Hematopoietic multipotent progenitor cell treated with erythropoietin and hydrocortisone succinate and interleukin-3 and kit ligand, for 8 days (in vitro differentiated cells): ENCODE measurements around the gene PDE12.
A peak's percentile ranks its signal among the peaks of the same experiment; 100 is the strongest.
"Not testable (repeated sequence)": the region's sequence is repeated elsewhere in the genome, so short reads cannot be mapped to it uniquely, and the experiment has no call there.

Experiments
- DNase-seq: peaks from one replicate; pipeline ENCODE4 v3.0.0-alpha.2; 2015

The PDE12 gene

DNA sequence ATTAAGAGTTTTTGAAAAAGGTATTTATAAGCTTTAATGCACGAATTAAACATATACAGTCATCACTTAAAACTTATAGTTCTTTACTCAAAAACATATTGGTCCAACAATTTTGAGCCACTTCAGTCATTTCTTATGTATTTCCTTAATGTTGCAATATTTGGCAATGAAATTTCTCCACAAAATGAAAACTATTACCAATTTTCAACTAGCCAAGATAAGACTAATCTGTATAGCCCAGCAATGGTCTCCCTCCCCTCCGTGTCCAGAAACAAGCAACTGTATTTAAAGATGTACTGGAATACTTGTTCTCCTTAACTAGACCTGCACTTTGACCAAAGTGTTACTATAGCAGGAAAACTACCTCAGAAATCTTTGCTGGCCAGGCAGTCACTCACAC is 31.8 kb downstream of the PDE12 start:
- peak; percentile 84 for DNase-seq

DNA sequence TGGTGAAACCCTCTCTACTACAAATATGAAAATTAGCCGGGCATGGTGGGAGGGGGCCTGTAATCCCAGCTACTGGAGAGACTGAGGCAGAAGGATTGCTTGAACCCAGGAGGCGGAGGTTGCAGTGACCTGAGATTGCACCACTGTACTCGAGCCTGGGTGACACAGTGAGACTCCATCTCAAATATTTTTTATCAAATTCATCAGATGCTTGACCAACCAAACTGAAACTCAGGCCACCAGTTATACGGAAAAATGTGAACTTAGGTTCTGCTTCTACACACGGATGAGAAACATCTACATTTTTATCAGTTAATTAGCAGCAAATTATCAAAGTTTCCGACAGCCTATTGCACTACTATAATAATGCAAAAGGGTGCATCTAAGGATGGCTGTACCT is 36.2 kb downstream of the PDE12 start:
- no peak for DNase-seq

DNA sequence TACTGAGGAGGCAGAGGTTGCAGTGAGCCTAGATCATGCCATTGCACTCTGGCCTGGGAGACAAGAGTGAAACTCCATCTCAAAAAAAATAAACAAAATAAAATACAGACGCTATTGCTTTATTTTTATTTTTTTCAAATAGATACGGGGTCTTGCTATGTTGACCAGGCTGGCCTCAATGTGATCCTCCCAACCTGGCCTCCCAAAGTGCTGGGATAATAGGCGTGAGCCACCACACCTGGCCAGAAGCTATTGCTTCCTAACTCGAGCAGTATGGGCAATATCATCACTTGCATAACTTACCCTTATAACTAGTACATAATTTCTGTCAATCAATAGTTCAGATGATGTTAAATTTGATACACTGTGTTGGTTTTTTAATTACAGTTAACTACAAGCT is 38.1 kb downstream of the PDE12 start:
- DNase-seq = no peak

DNA sequence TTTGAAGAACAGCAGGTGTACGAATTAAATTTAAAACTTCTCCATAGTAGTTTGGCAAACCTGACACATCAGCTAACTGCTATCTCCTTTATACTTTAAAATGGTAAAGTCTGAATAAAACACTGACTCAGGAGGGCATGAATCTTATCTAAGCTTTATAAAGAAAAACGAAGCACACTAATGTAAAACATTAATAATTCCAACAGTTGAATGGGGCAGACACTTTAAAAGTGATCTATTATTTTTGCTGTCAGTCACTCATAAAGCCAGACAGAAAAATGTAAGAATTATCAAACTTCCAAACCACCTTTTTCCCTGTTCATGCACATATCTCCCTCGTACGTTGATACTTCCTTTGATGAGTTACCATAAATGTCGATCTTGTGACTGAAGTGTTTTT is 38.5 kb downstream of the PDE12 start:
- DNase-seq = no peak

DNA sequence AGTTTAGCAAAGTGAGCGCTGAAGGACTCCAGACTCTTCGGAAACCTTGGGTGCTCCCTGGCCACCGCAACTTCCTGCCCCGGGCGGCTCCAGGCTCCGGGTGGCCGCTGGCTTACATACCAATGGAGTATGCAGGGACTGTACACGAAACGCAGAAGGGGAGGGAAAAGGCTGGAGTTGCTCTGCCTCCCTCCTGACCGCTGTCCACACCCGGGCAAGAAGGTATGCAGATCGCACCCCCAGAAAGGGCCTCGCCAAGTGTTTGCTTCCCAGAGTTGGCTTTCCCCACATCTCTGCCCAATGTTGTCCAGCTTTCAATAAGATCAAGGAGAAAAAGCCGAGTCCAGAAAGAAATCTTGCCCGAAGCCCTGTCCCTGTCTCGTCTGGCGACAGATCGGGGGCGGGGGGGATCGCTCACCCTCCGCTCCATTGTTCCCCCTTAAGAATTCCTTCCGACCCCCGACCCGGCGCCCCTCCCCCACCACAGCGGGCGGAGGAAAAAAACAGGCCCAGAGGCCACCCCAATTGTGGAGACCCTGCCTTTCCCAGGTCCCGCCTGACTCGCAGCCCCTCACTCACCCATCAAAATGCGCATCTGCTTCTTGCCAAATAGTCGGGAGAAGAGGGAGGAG is 40.5 kb downstream of the PDE12 start:
- DNase-seq = peak; percentile 72

DNA sequence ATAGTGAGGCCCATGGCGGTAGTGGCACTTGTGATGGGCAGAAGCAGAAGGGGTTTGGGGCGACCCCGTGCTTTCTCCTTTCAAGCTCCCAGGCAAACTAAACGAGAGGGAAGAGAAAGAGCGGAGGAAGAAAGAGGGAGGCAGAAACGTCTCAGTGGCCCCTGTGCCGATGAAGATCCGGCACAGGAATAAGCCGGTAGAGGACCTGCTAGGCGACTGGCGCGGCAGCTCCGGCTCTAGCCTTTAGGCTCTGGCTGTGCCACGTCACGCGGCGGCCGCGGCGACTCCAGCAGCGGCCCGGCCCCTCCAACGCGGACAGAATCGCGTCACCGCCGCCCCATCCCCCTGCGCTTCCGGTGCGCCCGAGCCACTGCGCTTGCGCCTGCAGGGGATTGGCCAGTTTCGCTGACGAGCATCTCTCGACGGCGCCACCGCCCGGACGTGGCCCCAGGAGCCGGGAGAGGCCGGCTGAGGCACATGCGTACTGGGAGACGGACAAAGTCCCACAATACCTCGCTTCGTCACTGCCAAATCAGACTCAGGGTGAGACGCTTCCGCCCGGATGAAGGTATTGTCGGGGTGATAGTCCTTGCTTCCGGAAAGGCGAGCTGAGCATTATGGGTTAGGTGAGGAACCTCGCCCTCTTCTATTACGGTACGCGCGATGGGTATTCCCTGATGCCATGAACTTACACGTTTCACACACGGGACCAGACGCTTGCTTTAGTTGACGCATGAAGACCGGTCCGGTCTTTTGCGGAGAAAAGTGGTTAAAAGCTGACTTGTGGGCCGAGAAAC is 41.3 kb downstream of the PDE12 start, which contains the start of gene ARF4:
TSS of gene ARF4 (minus strand) at position 218 of the 797 bp plus-strand sequence. CDS start at position 14, 204 bp downstream.
- peak; percentile 100 for DNase-seq

DNA sequence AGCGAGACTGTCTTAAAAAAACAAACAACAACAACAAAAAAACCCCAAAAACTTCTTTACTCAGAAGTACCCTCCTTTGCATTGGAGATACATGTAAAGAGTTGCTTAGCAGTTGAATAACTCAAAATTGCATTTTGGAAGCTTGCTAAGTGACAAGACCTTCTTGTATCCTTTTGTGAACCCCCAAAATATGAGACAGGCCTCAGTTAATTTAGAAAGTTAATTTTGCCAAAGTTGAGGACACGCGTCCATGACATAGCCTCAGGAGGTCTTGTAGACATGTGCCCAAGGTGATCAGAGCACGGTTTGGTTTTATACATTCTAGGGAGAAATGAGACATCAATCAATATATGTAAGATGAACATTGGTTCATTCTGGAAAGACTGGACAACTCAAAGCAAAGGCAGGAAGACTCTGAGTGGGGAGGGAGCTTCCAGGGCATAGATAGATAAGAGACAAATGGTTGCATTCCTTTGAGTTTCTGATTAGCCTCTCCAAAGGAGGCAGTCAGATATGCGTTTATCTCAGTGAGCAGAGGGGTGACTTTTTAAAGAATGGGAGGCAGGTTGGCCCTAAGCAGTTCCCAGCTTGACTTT is 42.8 kb downstream of the PDE12 start:
- peak; percentile 93 for DNase-seq

DNA sequence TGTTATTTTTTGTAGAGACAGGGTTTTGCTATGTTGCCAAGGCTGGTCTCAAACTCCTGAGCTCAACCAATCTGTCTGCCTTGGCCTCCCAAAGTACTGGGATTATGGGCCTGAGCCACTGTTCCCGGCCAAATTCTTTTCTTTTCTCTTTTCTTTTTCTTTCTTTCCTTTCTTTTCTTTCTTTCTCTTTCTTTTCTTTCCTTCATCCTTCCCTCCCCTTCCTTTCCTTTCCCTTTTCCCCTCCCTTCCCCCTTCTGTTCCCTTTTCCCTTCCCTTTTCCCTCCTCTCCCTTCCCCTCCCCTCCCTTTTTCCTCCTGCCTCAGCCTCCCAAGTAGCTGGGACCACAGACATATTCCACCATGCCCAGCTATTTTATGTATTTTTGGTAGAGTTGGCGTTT is 44.1 kb downstream of the PDE12 start:
- DNase-seq = no peak

DNA sequence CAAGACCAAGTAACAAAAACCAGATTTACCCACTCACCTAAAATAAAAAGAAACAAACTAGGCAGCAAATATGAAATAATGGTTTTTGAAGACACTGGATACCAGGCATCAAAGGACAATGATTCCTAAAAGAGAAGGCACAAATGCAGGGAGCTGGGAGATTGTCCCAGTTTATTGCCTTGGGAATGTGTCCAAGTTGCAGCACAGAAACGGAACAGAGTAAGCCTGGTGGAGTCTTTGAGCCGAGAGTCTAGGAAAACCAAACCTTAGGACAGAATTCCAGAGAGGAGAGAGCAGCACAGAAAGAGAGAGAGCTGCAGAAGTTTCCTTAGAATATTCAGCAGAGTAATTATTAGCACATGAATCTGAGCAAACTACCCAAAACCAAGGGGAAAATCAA is 48.9 kb downstream of the PDE12 start:
- DNase-seq = no peak

DNA sequence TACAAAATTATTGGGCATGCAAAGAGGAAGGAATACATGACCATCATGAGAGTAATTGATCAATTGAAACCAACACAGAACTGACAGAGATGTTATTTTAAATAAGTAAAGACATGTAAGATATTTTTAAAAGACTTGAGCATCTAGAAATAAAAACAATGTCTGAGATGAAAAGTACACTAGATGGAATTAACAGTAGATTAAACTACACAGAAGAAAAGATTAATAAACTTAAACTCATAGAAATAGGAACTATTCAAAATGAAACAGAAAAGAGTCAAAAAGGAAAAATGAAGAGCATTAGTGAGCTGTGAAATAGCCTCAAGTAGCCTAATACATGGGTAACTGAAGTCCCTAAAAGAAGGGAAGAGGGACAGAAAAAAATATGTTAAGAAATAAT is 49.6 kb downstream of the PDE12 start:
- DNase-seq = no peak

DNA sequence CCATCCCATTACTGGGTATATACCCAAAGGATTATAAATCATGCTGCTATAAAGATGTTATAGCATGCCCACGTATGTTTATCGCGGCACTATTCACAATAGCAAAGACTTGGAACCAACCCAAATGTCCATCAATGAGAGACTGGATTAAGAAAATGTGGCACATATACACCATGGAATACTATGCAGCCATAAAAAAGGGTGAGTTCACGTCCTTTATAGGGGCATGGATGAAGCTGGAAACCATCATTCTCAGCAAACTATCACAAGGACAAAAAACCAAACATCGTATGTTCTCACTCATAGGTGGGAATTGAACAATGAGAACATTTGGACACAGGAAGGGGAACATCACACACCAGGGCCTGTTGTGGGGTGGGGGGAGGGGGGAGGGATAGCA is 55.8 kb downstream of the PDE12 start:
- DNase-seq = not testable (repeated sequence)

DNA sequence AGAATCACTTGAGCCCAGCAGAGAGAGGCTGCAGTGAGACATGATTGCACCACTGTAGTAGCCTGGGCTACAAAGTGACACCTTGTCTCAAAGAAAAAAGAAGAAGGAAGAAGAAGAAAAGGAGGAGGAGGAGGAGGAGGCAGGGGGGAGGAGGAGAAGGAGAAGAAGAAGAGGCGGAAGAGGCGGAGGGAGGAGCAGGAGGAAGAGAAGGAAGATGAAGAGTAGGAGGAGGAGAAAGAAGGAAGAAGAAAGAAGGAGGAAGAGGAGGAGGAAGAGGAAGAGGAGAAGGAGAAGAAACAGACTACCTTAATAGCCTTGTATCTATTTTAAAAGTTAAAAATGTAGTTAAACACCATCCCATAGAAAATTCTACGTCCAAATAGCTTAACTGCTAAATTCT is 60.2 kb downstream of the PDE12 start:
- DNase-seq = no peak
